PC-9 (cell line): Measurements from ENCODE around the gene PNPLA3.

Experiments used
- CTCF ChIP-seq: fragments of 200-600 bp; sonication (generic); conservative IDR thresholded peaks from 2 replicates; pipeline ENCODE4 v1.6.1; 2017; ENCODE audit warnings: mixed run types, antibody characterized with exemption, mild to moderate bottlenecking, moderate library complexity
- EZH2 ChIP-seq: fragments of 200-600 bp; sonication (generic); IDR thresholded peaks from 2 replicates; pipeline ENCODE4 v1.8.0; 2017; ENCODE audit warnings: antibody characterized with exemption, low read depth

DNA sequence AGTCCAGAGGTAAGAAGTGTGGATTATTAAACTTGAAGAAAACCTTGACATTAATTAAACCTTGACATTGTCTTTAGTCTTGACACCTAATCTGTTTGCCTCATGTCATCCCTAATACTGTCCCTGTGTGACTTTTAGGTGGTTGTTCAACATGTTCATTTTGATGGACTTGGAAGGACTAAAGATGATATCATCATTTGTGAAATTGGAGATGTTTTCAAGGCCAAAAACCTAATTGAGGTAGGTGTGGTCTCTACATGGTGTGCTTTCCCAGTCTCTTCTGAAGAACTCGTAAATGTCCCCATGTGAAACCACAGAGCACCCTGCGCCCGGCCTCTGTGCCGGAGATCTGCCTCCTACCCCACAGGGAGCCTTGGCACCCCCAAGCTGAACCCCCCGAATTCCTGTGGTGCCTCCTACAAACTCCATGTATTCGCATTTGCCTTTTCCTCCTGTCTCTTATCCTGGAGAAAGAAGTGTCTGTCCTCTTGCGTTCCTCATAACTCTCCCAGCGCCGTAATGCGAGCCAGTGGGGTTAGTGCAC is 40.8 kb downstream of the PNPLA3 start:
- TF ChIP-seq CTCF (no peak), EZH2 (no peak)
